HepG2 (cell line): Measurements from ENCODE around the gene ANTKMT. TPM values are rescaled to one million over a fixed set of nuclear protein-coding genes. Genes with fewer than 3 reads are reported as not detected.

ENCODE experiments used
- BRF2 ChIP-seq: sonication (generic); formaldehyde crosslinking; IDR thresholded peaks from 2 replicates; pipeline ENCODE4 v1.8.1; 2022; ENCODE audit warnings: mild to moderate bottlenecking, missing genetic modification reagents
- HIC2 ChIP-seq: sonication (generic); formaldehyde crosslinking; IDR thresholded peaks from 2 replicates; pipeline ENCODE4 v1.9.0; 2022; ENCODE audit warnings: low read depth, missing genetic modification reagents
- LRRFIP1 ChIP-seq: sonication (generic); formaldehyde crosslinking; conservative IDR thresholded peaks from 2 replicates; pipeline ENCODE4 v1.4.0; 2020; ENCODE audit warnings: missing genetic modification reagents
- NFKBIZ ChIP-seq: IDR thresholded peaks from 2 replicates; pipeline ENCODE4 v1.6.1; 2018; ENCODE audit warnings: missing genetic modification reagents, missing compliant biosample characterization
- POLR2AphosphoS2 ChIP-seq: IDR thresholded peaks from 2 replicates; pipeline ENCODE4 v1.6.1; 2011; ENCODE audit warnings: low read depth, low read length, improper control_type of control experiment
- REL ChIP-seq: sonication (generic); formaldehyde crosslinking; conservative IDR thresholded peaks from 2 replicates; pipeline ENCODE4 v1.8.0; 2022; ENCODE audit warnings: mild to moderate bottlenecking, missing genetic modification reagents, moderate library complexity
- TBP ChIP-seq: sonication (generic); formaldehyde crosslinking; IDR thresholded peaks from 2 replicates; pipeline ENCODE4 v1.5.0; 2020; ENCODE audit warnings: missing genetic modification reagents
- U2AF1 ChIP-seq: fragments of 200-400 bp; formaldehyde crosslinking; optimal IDR thresholded peaks from 2 replicates; pipeline ENCODE3; 2017; ENCODE audit warnings: mild to moderate bottlenecking, low read depth, low read length
- ZIK1 ChIP-seq: sonication (generic); formaldehyde crosslinking; IDR thresholded peaks from 2 replicates; pipeline ENCODE4 v1.5.0; 2020; ENCODE audit warnings: mild to moderate bottlenecking, low read depth, missing genetic modification reagents, borderline replicate concordance
- ZMAT5 ChIP-seq: sonication (generic); formaldehyde crosslinking; IDR thresholded peaks from 2 replicates; pipeline ENCODE4 v1.5.0; 2020; ENCODE audit warnings: mild to moderate bottlenecking, low read depth, missing genetic modification reagents, borderline replicate concordance
- ZNF484 ChIP-seq: sonication (generic); formaldehyde crosslinking; IDR thresholded peaks from 2 replicates; pipeline ENCODE4 v1.5.1; 2020; ENCODE audit warnings: mild to moderate bottlenecking, low read depth, missing genetic modification reagents, borderline replicate concordance
- polyA plus RNA-seq, 8 experiments: library from polyadenylated mRNA; depleted of rRNA in 3 of 8; stranded (reverse) in 7 of 8; unstranded in 1 of 8; fragments of >200 nt; fragmentation: Illumina TruSeq in 4 of 8; extraction: Trizol in 4 of 8; gene quantifications; 2 replicates each; pipeline versions ENCODE4 v1.2.1 to v1.2.3, GENCODE V29; 2011 to 2016; ENCODE audit warnings: low read depth in 4 of 8, missing spikeins in 1 of 8, mixed read lengths in 1 of 8; ENCODE audit not compliant: insufficient read depth in 1 of 8
- total RNA-seq, 5 experiments: library from RNA; depleted of rRNA; stranded (reverse); fragments of >200 nt; fragmentation: Illumina TruSeq; extraction: Trizol; gene quantifications; 2 replicates each; pipeline ENCODE4 v1.2.3, GENCODE V29; 2016; ENCODE audit warnings: low read depth in 1 of 5
- TF ChIP-seq, protein P1 (sequence below), 2 experiments: fragments of 450-650 bp in 1 of 2; sonication (generic) in 1 of 2; formaldehyde crosslinking in 1 of 2; IDR thresholded peaks; 2 replicates each; pipeline versions ENCODE4 v1.6.1 to v1.8.0; 2016 to 2022; ENCODE audit warnings: antibody characterized with exemption in 1 of 2, mild to moderate bottlenecking in 1 of 2, missing genetic modification reagents in 1 of 2

ANTKMT gene
- total and polyA plus RNA-seq, 2 of the 13 experiments (the other 11 are each of a cell fraction or from before 2014, with no cell fraction given) = 7.5 to 47.8 TPM

DNA sequence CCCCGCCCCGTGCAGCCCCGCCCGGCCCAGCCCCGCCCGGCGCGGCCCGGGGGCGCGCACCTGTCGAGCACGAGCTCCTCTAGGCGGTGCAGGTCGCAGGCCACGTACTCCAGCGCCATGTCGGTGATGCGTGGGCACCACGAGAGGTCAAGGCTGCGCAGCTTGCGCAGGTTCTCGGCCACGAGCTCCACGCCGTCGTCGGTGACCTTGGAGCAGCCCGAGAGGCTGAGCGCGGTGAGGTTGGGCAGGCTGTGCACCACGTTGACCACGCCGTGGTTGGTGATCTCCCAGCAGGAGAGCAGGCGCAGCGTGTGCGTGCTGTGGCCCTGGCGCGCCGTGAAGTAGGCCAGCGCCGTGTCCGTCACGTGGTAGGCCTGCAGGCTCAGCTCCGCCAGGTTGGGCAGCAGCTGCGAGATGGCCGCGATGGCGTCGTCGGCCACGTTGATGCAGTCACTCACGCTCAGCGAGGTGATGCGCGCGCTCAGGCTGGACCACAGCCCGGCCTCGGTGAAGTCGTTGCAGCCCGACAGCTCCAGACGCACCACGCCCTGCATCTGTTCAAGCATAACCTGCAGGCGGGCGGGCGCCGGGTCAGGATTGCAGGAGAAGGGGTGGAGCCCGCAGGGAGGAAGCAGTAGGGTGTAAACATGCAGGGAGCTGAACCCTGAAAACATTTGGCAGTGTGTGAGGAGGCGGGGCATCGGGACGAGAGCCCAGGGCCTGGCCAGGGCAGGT, 25.4 kb upstream of the ANTKMT start (continued):
- no peak for TF ChIP-seq LRRFIP1 (CRISPR knock-in tag)
- TF ChIP-seq, protein P1, sequence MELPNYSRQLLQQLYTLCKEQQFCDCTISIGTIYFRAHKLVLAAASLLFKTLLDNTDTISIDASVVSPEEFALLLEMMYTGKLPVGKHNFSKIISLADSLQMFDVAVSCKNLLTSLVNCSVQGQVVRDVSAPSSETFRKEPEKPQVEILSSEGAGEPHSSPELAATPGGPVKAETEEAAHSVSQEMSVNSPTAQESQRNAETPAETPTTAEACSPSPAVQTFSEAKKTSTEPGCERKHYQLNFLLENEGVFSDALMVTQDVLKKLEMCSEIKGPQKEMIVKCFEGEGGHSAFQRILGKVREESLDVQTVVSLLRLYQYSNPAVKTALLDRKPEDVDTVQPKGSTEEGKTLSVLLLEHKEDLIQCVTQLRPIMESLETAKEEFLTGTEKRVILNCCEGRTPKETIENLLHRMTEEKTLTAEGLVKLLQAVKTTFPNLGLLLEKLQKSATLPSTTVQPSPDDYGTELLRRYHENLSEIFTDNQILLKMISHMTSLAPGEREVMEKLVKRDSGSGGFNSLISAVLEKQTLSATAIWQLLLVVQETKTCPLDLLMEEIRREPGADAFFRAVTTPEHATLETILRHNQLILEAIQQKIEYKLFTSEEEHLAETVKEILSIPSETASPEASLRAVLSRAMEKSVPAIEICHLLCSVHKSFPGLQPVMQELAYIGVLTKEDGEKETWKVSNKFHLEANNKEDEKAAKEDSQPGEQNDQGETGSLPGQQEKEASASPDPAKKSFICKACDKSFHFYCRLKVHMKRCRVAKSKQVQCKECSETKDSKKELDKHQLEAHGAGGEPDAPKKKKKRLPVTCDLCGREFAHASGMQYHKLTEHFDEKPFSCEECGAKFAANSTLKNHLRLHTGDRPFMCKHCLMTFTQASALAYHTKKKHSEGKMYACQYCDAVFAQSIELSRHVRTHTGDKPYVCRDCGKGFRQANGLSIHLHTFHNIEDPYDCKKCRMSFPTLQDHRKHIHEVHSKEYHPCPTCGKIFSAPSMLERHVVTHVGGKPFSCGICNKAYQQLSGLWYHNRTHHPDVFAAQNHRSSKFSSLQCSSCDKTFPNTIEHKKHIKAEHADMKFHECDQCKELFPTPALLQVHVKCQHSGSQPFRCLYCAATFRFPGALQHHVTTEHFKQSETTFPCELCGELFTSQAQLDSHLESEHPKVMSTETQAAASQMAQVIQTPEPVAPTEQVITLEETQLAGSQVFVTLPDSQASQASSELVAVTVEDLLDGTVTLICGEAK (IDR thresholded peaks at IDR 0.05) = no peak
- TF ChIP-seq, protein P1 (CRISPR knock-in tag; IDR thresholded peaks at IDR 0.05) = peak; percentile 80; the same call in 1 of the 2 replicates
- no peak for TF ChIP-seq POLR2AphosphoS2
- 0 out of 2 replicates have a peak, but pooled peaks have one; percentile 42 for TF ChIP-seq NFKBIZ (CRISPR knock-in tag)
- no peak for TF ChIP-seq ZMAT5
- TF ChIP-seq BRF2 = no peak
- 0 out of 2 replicates have a peak, but pooled peaks have one; percentile 76 for TF ChIP-seq ZIK1
- TF ChIP-seq TBP (CRISPR knock-in tag) = no peak
- peak; percentile 58; the same call in 1 of the 2 replicates for TF ChIP-seq HIC2
- no peak for TF ChIP-seq ZNF484
- 0 out of 2 replicates have a peak, but pooled peaks have one; percentile 61 for TF ChIP-seq REL (CRISPR knock-in tag)
- TF ChIP-seq U2AF1 = no peak
